Measurements from ENCODE around the gene TRPC6. TPM values are rescaled to one million over a fixed set of nuclear protein-coding genes. Genes with fewer than 3 reads are reported as not detected.

The TRPC6 gene
- total and polyA plus RNA-seq, 2 of the 8 experiments (the other 6 are each of a cell fraction or from before 2014, with no cell fraction given): 0.26 to 0.39 TPM

- Histone ChIP-seq H3K23ac (ENCODE audit: insufficient read length) (no peak overlapping the region), H4K8ac (ENCODE audit: extremely low read depth, insufficient read depth, low read length) (no peak overlapping the region), H4K5ac (ENCODE audit: insufficient read length, low read depth, low read length) (no peak overlapping the region), H3K4me2 (ENCODE audit: insufficient read depth in 1 of 2, low read depth in 2 of 2, low read length in 2 of 2) (no peak overlapping the region), H3K27me3 (replicated peaks in 1 of 4; ENCODE audit: control insufficient read depth in 3 of 4, extremely low read depth in 1 of 4, insufficient read depth in 3 of 4, low read length in 3 of 4) (no peaks in the 10 kb centered on the region), H3K14ac (ENCODE audit: insufficient read length) (no peak overlapping the region), H3K4me3 (ENCODE audit: extremely low read depth in 1 of 4, insufficient read depth in 2 of 4, low read depth in 3 of 4, low read length in 4 of 4) (no peak overlapping the region), H3K56ac (replicated peaks; ENCODE audit: insufficient read length, low read depth, low read length) (no peak overlapping the region), H2AK5ac (ENCODE audit: low read depth, low read length) (no peak overlapping the region), H2BK15ac (ENCODE audit: low read length) (no peak overlapping the region), H3K36me3 (ENCODE audit: control insufficient read depth in 2 of 4, insufficient read depth in 4 of 4, low read length in 3 of 4) (no peaks in the 10 kb centered on the region), H3K4ac (replicated peaks; ENCODE audit: insufficient read length, low read depth, low read length) (no peak overlapping the region), H2BK120ac (replicated peaks; ENCODE audit: low read depth, low read length) (no peak overlapping the region), H3K79me2 (ENCODE audit: control insufficient read depth in 1 of 2, insufficient read depth in 2 of 2, low read length in 2 of 2) (no peaks in the 10 kb centered on the region), H3K4me1 (replicated peaks in 1 of 4; ENCODE audit: control insufficient read depth in 3 of 4, insufficient read depth in 4 of 4, low read length in 3 of 4) (no peaks in the 10 kb centered on the region), H3K79me1 (ENCODE audit: low read depth, low read length) (no peaks in the 10 kb centered on the region), H2BK5ac (ENCODE audit: low read depth, low read length) (no peak overlapping the region), H3K9ac (replicated peaks in 1 of 4; ENCODE audit: extremely low read depth in 1 of 4, low read depth in 3 of 4, low read length in 3 of 4) (no peak overlapping the region), H3K27ac (ENCODE audit: low read depth, low read length) (no peak overlapping the region), H3K18ac (ENCODE audit: extremely low read depth, low read length) (no peak overlapping the region), H2AFZ (ENCODE audit: low read length) (no peak overlapping the region), H4K20me1 (replicated peaks in 1 of 2; ENCODE audit: control insufficient read depth in 1 of 2, insufficient read depth in 2 of 2, low read length in 2 of 2) (no peaks in the 10 kb centered on the region), H3K23me2 (ENCODE audit: low read depth, low read length) (no peaks in the 10 kb centered on the region), H4K91ac (replicated peaks; ENCODE audit: insufficient read length, low read length) (no peak overlapping the region), H3K9me3 (ENCODE audit: insufficient read depth in 2 of 2, low read depth in 1 of 2, low read length in 1 of 2) (no peaks in the 10 kb centered on the region), H2BK12ac (ENCODE audit: low read depth, low read length) (no peak overlapping the region), H2BK20ac (ENCODE audit: low read length) (no peak overlapping the region)
- no peak for DNase-seq (ENCODE audit: low read depth in 1 of 2, low spot score in 2 of 2)
- ChIA-PET CTCF (ENCODE audit: partially characterized antibody) (no interaction called here), POLR2A (ENCODE audit: partially characterized antibody) (no interaction called here)
- FAIRE-seq: no peak
- WGBS, 2 experiments (ENCODE audit: extremely low coverage in 1 of 2, insufficient coverage in 1 of 2, insufficient read length in 1 of 2, insufficient replicate concordance in 2 of 2, low coverage in 1 of 2, low lambda C conversion rate in 2 of 2, missing lambda C conversion rate in 1 of 2): 95% methylated on average over 5 of the region's 5 CpGs; no CpG with 5 or more reads in 1 of the 2 experiments
- TF ChIP-seq EZH2 (IDR thresholded peaks at IDR 0.05; ENCODE audit: low read depth, low read length, severe bottlenecking): no peak
- no peak for TF ChIP-seq HDAC6 (IDR thresholded peaks at IDR 0.05; ENCODE audit: low read depth, low read length)
- no peak for TF ChIP-seq TAF7 (optimal IDR thresholded peaks at IDR 0.05; ENCODE audit: borderline replicate concordance, low read depth, low read length)
- no peak for TF ChIP-seq NANOG (IDR thresholded peaks at IDR 0.05; ENCODE audit: insufficient read depth, low read depth, low read length, poor library complexity, severe bottlenecking)
- TF ChIP-seq FOSL1 (IDR thresholded peaks at IDR 0.05; ENCODE audit: insufficient read depth, low read depth, low read length): no peak
- TF ChIP-seq POLR2A (IDR thresholded peaks at IDR 0.05; ENCODE audit: control extremely low read depth in 1 of 2, low read depth in 2 of 2, low read length in 2 of 2): no peak
- no peak for TF ChIP-seq ATF2 (IDR thresholded peaks at IDR 0.05; ENCODE audit: low read length)
- TF ChIP-seq CBX8 (IDR thresholded peaks at IDR 0.05; ENCODE audit: borderline replicate concordance, low read depth, low read length): no peak
- no peak for TF ChIP-seq POU5F1 (IDR thresholded peaks at IDR 0.05; ENCODE audit: low read depth, low read length)
- TF ChIP-seq KDM5A (IDR thresholded peaks at IDR 0.05; ENCODE audit: low read length): no peak
- TF ChIP-seq PHF8 (conservative IDR thresholded peaks at IDR 0.05; ENCODE audit: low read depth, low read length): no peak
- TF ChIP-seq SP1 (IDR thresholded peaks at IDR 0.05; ENCODE audit: low read depth, low read length): no peak
- no peak for TF ChIP-seq TBP (IDR thresholded peaks at IDR 0.05; ENCODE audit: low read depth, low read length)
- no peak for TF ChIP-seq ASH2L (IDR thresholded peaks at IDR 0.05; ENCODE audit: low read length)
Measured at GRCh38 chr11:101497291-101497690, 86.5 kb downstream of the TRPC6 start.
